GM19240 (cell line): ENCODE data around the gene ADD3.

Source experiments
- DNase-seq: peaks from one replicate; pipeline ENCODE4 v3.0.0; 2011; ENCODE audit warnings: low spot score; ENCODE audit not compliant: insufficient read length

Gene ADD3

DNA sequence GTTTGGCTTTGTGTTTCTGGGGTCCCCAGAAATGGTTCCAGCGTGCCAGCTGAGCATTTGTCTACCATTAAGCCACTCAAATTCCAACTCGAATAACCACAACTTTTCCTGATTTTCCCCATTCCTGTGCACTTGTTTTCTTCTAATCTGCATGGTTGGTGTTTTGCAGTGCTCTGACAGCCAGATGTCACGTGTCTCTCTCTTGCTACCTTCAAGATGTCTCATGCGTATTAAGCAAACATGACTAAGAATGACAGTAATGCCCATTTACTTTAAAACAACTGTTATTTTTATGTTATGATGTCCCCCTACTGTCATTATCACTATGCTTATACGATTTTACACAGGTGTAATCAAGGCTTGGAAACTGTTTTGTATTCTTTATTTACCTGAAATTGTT, 164.4 kb downstream of the ADD3 start:
- no peak for DNase-seq

DNA sequence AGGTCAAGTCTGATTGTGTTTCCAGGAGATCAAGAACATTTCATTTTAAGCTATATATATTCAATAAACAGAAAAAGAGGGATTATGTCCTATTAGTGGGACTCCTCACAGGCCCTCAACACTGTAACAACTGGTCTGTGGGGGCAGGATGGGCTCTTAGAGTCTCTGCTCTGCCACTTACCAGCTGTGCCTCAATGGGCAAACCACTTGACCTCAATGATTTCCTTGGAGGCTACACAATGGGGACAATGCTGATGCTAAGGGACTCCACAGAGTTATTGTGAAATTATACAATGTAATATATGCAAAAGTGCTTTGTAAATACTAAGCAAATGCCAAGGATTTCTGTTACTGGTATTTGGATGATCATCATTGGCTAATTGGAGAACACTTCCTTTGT, 166.4 kb downstream of the ADD3 start:
- no peak for DNase-seq

DNA sequence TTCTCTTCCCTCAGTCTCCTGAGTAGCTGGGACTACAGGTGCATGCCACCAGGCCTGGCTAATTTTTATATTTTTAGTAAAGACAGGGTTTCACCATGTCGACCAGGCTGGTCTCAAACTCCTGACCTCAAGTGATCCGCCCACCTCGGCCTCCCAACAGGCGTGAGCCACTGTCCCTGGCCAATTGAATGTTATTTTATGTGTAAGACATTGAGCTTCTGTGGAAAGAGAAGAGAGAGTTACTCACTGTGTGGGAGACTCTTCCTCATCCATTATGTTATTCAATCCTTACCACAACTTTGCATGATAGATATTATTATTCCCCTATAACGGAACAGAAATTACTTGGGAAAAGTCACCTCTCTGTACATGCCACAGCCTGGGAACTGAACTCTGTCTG, 167.0 kb downstream of the ADD3 start:
- DNase-seq, result no peak

DNA sequence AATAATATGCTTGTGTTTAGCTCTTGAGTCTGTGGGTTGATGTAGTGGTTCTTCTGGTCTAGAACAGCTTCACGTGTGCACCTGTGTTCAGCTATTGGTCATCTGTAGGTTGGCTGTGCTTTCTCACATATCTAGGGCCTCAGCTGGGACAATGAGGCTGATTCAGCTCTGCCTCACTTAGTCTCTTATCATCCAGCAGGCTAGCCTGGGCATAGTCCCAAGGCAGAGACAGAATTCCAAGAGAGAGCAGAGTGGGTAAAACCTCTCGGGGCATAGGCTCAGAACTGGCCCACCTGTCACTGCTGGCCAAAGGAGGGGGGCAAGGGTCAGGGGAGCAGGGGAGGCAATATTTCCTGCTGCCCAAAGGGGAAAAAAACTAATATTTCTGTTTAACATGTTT, 167.6 kb downstream of the ADD3 start:
- DNase-seq, result no peak

GRCh38 chr10:110176141-110177030, 168.6 kb downstream of the ADD3 start:
- DNase-seq, result no peak

- DNase-seq, result no peak
These were observed 171.4 kb downstream of the ADD3 start for GRCh38 chr10:110179220-110179619.

DNA sequence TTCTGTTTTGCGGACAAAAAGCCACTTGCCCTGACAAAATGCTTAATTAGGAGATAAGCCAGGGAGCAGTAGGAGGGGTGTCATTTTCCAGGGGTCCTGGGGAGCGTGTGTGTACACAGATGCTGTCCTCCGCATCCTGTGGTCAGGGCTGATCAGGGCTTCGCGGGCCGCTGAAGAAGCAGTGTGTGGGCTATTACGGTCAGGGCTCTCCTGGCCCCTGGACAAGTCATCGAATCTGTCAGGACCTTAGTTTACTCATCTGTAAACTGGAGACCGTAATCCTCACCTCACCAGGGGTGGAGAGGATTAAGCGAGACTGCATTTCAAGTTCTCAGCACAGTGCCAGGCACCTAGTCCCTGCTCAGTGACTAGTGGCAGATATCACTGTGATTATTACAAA, 173.7 kb downstream of the ADD3 start:
- DNase-seq, result no peak

DNA sequence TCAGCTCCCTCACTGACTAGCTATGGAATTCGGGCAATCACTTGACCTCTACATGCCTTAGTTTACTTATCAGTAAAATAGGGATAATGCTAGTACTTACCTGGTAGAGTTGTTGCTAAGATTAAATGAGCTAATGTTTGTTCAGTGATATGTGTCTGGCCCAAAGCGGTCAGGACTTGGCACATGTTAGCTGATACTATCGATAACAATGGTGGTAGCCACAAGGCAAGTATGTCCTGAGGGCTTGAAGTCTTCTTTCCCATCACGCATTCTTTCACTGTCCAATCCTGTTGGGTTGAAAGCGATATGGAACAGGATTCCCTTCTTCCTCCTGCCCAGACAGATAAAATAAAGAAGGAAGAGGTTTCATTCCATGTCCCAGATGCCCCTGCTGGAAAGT, 174.1 kb downstream of the ADD3 start:
- no peak for DNase-seq

DNA sequence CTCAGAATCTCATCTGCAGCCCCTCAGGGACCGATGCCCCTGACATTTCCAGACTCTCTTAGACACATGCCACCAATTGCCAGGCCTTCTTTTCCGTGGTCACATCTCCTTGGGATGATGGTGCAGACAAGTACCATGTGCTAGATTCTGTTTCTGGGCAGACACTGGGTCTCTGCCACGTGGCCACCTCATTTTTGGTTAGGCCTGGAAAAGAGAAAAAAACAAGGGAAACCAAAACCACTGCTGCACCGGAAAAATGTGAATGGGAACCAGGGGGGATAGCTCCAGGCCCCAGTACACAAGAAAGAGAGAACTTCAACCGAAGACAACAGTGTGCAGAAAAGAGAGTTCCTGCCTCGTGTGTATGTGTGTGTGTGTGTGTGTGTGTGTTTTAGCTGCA, 176.6 kb downstream of the ADD3 start:
- no peak for DNase-seq
